A549 (cell line): ENCODE measurements around the gene SKI. TPM values are rescaled to one million over a fixed set of nuclear protein-coding genes. Genes with fewer than 3 reads are reported as not detected.

Experiments
- ATAC-seq, 2 experiments: fragments of 200-7000 bp in 1 of 2; fragments of >200 bp in 1 of 2; cut with Nextera tagmentation in 1 of 2; cut with Tn5 transposase in 1 of 2; 3 replicates each; pipeline versions ENCODE4 v1.8.0 to v1.9.1; 2018 to 2020; ENCODE audit warnings: mild to moderate bottlenecking in 1 of 2, moderate library complexity in 1 of 2
- CTCF ChIA-PET: fragments of 300-600 bp; sonication (Branson Sonifier 250); formaldehyde crosslinking; extraction: SDS; loops from one replicate; lab custom pipeline; 2021; ENCODE audit warnings: antibody characterized with exemption, inconsistent platforms; lab: Yijun Ruan, JAX
- POLR2A ChIA-PET: fragments of 350-600 bp; formaldehyde crosslinking; extraction: SDS; loops from one replicate; lab custom pipeline; 2021; ENCODE audit warnings: antibody characterized with exemption, inconsistent platforms; lab: Yijun Ruan, JAX
- DNase-seq, 2 experiments: peaks; one replicate each; pipeline versions ENCODE4 v3.0.0 to v3.0.0-alpha.2; 2011 to 2016; ENCODE audit warnings: low read depth in 1 of 2, low spot score in 1 of 2
- FAIRE-seq: peaks from 2 replicates; lab custom pipeline; 2011; peaks lifted over from hg19 to GRCh38; lab: Jason Lieb, UNC
- H3K27ac ChIP-seq, 2 experiments: fragments of >200 bp; sonication (Bioruptor Twin); formaldehyde crosslinking; 3 replicates each; pipeline ENCODE4 v1.5.1; 2016 to 2017
- H3K4me1 ChIP-seq: fragments of >200 bp; sonication (Bioruptor Twin); formaldehyde crosslinking; 3 replicates; pipeline ENCODE4 v1.6.1; 2016
- H3K4me2 ChIP-seq: fragments of >200 bp; sonication (Bioruptor Twin); formaldehyde crosslinking; 3 replicates; pipeline ENCODE4 v1.6.1; 2016
- H3K4me3 ChIP-seq: fragments of >200 bp; sonication (Bioruptor Twin); formaldehyde crosslinking; 3 replicates; pipeline ENCODE4 v1.5.1; 2016
- H3K9me3 ChIP-seq: fragments of >200 bp; sonication (Bioruptor Twin); formaldehyde crosslinking; 3 replicates; pipeline ENCODE4 v1.6.1; 2016
- BCL3 ChIP-seq: fragments of >200 bp; sonication (Bioruptor Twin); formaldehyde crosslinking; IDR thresholded peaks from 3 replicates; pipeline ENCODE4 v1.6.1; 2016
- EP300 ChIP-seq, 2 experiments: fragments of >200 bp; sonication (Bioruptor Twin); formaldehyde crosslinking; IDR thresholded peaks; 2 replicates in 1 of 2; 3 replicates in 1 of 2; pipeline ENCODE4 v1.6.1; 2016 to 2017
- FOSL2 ChIP-seq, 2 experiments: fragments of 450-650 bp in 1 of 2; fragments of >200 bp in 1 of 2; sonication (Bioruptor Twin) in 1 of 2; formaldehyde crosslinking; IDR thresholded peaks; 2 replicates each; pipeline versions ENCODE4 v1.5.0 to v1.6.1; 2016 to 2020; ENCODE audit warnings: mild to moderate bottlenecking in 1 of 2, moderate library complexity in 1 of 2
- GATA3 ChIP-seq: IDR thresholded peaks from 2 replicates; pipeline ENCODE4 v1.6.1; 2012; ENCODE audit warnings: borderline replicate concordance
- JUN ChIP-seq, 2 experiments: fragments of >200 bp; sonication (Bioruptor Twin); formaldehyde crosslinking; IDR thresholded peaks; 2 replicates in 1 of 2; 3 replicates in 1 of 2; pipeline ENCODE4 v1.6.1; 2016 to 2017
- MAX ChIP-seq: IDR thresholded peaks from 2 replicates; pipeline ENCODE4 v1.6.1; 2012
- NFE2L2 ChIP-seq: fragments of 150-350 bp; conservative IDR thresholded peaks from 2 replicates; pipeline ENCODE4 v1.6.1; 2014; ENCODE audit warnings: low read length
- NPAS2 ChIP-seq: fragments of 250-450 bp; sonication (Bioruptor Pico); IDR thresholded peaks from 2 replicates; pipeline ENCODE4 v1.8.0; 2022; ENCODE audit warnings: mild to moderate bottlenecking, moderate library complexity, borderline replicate concordance
- REST ChIP-seq: fragments of 200-600 bp; sonication (generic); IDR thresholded peaks from 2 replicates; pipeline ENCODE4 v1.6.1; 2016; ENCODE audit warnings: antibody characterized with exemption, mild to moderate bottlenecking, moderate library complexity
- ZC3H11A ChIP-seq: fragments of 450-650 bp; IDR thresholded peaks from 2 replicates; pipeline ENCODE4 v1.6.1; 2014; ENCODE audit warnings: antibody characterized with exemption, mild to moderate bottlenecking
- ZNF302 ChIP-seq: fragments of 250-450 bp; sonication (Bioruptor Pico); IDR thresholded peaks from 2 replicates; pipeline ENCODE4 v1.9.0; 2021; ENCODE audit warnings: inconsistent platforms, mild to moderate bottlenecking, moderate library complexity
- WGBS: methylation state at CpG from one replicate; pipeline ENCODE4 v1.1.6; 2017; ENCODE audit errors: missing lambda C conversion rate; 5-methylcytosine and 5-hydroxymethylcytosine counted together
- polyA plus RNA-seq, 4 experiments: library from polyadenylated mRNA; depleted of rRNA in 3 of 4; stranded (reverse); fragments of >200 nt; fragmentation: RNase III in 1 of 4; extraction: RNeasy Plus Mini Kit Qiagen cat#74134 plus additional on column Dnase treatment in 1 of 4; gene quantifications; 2 replicates in 3 of 4; 3 replicates in 1 of 4; pipeline ENCODE4 v1.2.3, GENCODE V29; 2011 to 2017

Gene SKI
- polyA plus RNA-seq, 2 of the 4 experiments (the other 2 are of a cell fraction), result 2.8 to 12.0 TPM

- H3K27ac ChIP-seq, result peak overlapping the region; percentile 89 to 97
- TF ChIP-seq JUN (IDR thresholded peaks at IDR 0.05) (peak in 1 of 2 experiments; percentile 52; a peak in 2 of 5 replicates), MAX (peak; percentile 57; the same call in 1 of the 2 replicates), REST (no peak), EP300 (IDR thresholded peaks at IDR 0.05) (peak in 1 of 2 experiments; percentile 37; a peak in 1 of 5 replicates), GATA3 (peak; percentile 29; the same call in 1 of the 2 replicates), NPAS2 (CRISPR knock-in tag) (no peak), ZNF302 (CRISPR knock-in tag) (no peak), BCL3 (0 out of 3 replicates have a peak, but pooled peaks have one; percentile 21), FOSL2 (IDR thresholded peaks at IDR 0.05) (no peak), FOSL2 (CRISPR knock-in tag; IDR thresholded peaks at IDR 0.05) (peak; percentile 54), NFE2L2 (no peak)
- H3K9me3 ChIP-seq, result no peaks in the 10 kb centered on the region
- DNase-seq (peak; percentile 74 to 86), ATAC-seq (peak; percentile 48 to 67), FAIRE-seq (no peak)
- H3K4me2 ChIP-seq, result peak overlapping the region; percentile 86
- peaks cover 74% of the 10 kb centered on the region for H3K4me1 ChIP-seq
- CTCF ChIA-PET, result interaction anchor here (0.8 to 4.9 kb wide), 6 partner anchors 13 to 335 kb away, joined by 3 to 30 read pairs (median 4); partner anchors contain the start of gene FAAP20
- WGBS, result 32% methylated on average over 11 of the region's 24 CpGs
- 0 out of 3 replicates have a peak overlapping the region, but pooled peaks have one; percentile 1 for H3K4me3 ChIP-seq
- POLR2A ChIA-PET, result interaction anchor here (1.0 to 2.2 kb wide), 2 partner anchors 19 to 183 kb away, joined by 3 to 6 read pairs; partner anchors contain the start of genes MORN1, RER1 and SKI
Measured at GRCh38 chr1:2208309-2209239, 19.5 kb upstream of the SKI start.

- H3K4me2 ChIP-seq, result peak overlapping the region; percentile 86; the same call in 2 of the 3 replicates
- 90% methylated on average over 10 of the region's 18 CpGs for WGBS
- TF ChIP-seq BCL3 (no peak), ZC3H11A (no peak)
- H3K9me3 ChIP-seq, result no peaks in the 10 kb centered on the region
- no peak overlapping the region for H3K4me3 ChIP-seq
- ATAC-seq (no peak), DNase-seq (no peak), FAIRE-seq (no peak)
- H3K4me1 ChIP-seq, result peaks cover 77% of the 10 kb centered on the region
- ChIA-PET CTCF (interaction anchor here (0.8 to 4.9 kb wide), 5 partner anchors 12 to 334 kb away, joined by 3 to 30 read pairs (median 6); partner anchors contain the start of gene FAAP20), POLR2A (interaction anchor here (1.0 kb wide), 1 partner anchor 18 kb away, joined by 3 read pairs; the partner anchor contains the start of gene SKI)
- peak overlapping the region; percentile 89 to 97 for H3K27ac ChIP-seq
Measured at GRCh38 chr1:2209400-2210083, 18.6 kb upstream of the SKI start.
